NCI-H146 treated with DMSO at 0.1 percent for 48 hours (cell line): ENCODE results near the gene TRAF3IP1.
A peak's percentile ranks its signal among the peaks of the same experiment; 100 is the strongest.

Experiments used
- DNase-seq: peaks from one replicate; lab custom pipeline; 2025; ENCODE audit not compliant: unreplicated experiment; lab: John Stamatoyannopoulos, UW

TRAF3IP1 gene

DNA sequence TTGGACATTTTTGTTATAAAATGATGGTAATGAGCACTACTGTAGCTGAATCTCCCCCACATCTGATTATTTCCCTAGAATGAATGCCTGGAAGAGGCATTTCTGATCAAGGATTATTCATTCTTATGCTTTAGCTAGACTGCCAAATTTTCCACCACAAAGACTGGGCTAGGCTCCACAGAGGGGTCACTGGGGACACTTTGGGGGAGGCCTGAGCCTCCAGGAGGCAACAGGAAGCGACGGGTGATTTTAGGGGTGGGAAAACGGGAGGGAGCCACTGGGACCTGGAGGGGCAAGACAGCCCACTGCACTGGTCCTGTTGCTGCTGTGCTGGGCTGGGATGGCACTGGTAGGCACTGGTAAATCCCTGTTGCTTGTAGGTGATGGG is 104.0 kb downstream of the TRAF3IP1 start:
- no peak for DNase-seq

DNA sequence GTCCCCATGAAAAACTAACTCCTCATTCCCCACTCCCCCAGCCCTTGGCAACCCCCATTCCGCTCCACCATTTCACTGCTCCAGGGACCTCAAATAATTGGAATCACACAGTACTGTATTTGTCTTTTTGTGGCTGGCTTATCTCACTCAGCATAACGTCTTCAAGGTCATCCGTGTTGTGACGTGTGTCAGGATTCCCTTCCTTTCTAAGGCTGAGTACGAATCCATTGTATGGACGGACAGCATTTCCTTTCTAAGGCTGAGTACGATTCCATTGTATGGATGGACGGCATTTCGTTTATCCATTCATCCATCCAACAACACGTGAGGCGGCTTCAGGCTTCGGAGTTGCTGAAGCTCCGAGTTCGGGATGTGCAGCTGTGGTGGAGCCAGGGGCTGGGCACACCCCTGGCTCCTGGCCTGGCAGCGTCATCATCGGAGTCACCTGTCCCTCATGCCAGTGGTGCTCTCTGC is 105.2 kb downstream of the TRAF3IP1 start:
- DNase-seq: no peak

DNA sequence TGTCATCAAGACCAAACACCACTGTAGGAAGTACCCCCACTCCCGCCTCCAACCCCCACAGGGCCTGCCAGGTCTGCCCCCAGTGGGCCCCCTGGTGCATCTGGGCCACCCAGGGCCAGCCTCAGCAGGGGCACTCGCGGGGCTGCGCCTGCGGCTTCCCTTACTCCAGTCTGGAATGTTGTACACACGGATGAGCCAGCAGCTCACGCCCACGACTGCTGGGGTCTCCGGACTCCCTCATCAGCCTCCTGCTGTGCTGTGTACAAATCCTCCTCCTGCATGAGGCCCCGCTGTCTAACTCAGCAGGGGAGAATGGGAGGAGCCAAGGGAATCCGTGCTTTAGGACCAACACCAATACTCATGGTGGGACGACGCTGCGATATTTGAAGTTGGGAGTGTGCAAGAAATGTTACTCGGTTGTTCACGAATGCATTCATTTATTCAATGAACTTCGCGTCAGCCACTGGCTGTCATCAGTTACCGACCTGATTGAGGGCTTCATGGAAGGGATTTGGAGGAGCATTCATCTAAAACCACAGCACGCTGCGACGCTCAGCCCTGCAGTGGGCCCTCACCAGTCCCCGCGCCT is 105.8 kb downstream of the TRAF3IP1 start:
- DNase-seq: peak; percentile 74

DNA sequence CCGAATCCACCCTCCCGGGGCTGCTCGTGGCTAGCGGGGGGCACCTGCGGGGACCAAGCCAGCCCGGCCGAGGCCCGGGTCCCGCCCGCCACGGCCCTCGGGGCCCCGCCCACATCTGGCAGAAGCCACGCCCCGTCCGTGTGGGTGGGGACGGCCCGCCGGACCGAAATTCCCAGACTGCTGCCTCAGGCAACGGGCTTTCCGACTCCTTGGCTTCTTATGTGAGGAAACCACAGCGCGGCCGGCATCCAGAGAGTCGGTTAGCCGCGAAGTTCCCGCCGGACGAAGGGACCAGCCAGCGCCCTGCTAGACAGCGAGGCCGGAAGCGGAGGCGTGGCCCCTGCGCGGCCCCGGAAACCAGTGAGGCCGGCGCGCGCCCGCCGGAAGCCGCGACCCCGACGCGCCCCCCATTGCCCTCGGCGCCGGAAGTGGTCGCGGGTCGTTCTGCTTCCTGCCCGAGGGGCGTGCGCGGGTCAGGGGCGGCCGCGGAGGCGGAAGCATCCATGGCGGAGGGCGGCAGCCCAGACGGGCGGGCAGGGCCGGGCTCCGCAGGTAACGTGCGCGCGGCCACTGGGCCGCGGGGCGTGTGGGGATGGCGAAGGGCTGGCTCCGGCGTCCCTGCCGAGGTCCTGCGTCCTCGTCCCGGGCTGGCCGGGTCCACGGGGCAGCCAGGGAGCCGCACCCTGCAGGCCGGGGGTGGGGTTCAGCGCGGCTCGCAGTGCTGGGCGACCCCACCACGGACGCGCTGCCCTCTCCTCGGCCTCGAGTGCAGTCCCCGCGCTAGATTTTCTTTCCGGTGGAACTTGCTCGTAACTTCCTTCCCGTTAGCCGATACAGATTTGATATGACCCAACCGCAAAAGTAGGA is 106.5 kb downstream of the TRAF3IP1 start, which contains the start of gene ASB1:
ASB1 (plus strand) TSS at position 360 of the 867 bp plus-strand sequence; CDS start at position 504, 144 bp downstream.
- DNase-seq: peak; percentile 66

DNA sequence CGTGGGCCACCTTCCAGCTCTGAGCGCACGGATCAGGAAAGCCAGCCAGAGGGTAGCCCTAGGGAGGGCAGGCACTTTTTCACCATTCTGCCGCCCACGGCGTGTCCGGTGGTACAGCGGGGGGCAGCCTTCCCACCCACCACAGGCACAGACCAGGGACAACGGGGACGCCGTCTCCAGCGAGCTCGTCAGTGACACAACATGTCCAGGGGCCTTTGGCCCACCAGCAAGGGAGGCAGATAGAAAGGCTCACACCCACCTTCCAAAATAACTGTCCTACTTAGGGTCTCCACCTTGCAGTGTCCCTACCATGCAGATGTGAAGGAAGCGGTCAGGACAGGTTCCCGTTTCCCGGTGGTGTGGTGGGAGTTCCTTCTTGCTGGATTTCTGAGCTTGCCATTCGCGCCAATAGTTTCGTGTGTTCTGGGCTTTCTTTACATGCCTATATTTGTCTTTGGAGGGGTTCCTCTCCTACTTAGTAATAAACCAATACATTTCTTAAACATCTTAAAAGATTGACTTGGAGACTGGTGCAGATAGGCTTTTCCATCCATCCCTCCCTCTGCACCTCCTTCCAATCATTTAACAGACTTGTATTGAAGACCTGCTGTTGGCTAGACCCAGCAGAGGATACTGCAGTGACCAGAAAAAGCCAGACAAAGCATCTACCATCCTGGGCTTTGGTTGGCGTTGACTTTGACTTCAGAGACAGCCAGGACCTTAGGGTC is 107.3 kb downstream of the TRAF3IP1 start:
- DNase-seq: no peak

DNA sequence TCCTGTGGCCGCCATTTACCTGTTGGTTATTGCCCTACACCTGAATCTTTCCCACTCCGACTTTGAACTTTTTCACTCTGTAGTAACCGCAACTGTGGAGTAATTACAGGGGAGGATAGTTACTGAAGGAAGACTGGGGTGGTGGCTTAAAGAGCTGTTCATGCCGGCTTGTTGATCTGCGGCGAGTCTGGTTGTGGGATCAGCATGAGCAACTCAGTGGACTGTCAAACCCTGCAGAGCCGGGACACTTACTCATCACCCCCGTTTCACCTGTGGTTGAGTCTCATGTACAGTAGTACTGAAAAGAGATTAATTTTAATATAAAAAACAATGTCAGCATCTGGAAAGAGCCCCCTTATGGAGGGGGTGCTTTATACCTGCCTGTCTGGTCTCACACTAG is 108.5 kb downstream of the TRAF3IP1 start:
- DNase-seq: no peak

DNA sequence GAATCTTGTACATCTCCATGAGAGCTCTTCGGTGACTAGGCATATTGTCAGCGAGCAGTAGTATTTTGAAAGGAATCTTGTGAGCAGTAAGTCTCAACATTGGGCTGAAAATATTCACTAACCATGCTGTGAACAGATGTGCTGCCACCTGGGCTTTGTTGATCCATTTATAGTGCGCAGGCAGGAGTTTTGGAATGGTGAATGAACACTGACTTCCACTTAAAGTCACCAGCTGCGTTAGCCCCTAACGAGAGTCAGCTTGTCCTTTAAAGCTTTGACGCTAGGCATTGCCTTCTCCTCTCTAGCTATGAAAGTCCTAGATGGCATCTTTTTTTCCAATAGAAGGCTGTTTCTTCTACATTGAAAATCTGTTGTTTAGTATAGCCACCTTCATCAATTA is 110.5 kb downstream of the TRAF3IP1 start:
- no peak for DNase-seq

DNA sequence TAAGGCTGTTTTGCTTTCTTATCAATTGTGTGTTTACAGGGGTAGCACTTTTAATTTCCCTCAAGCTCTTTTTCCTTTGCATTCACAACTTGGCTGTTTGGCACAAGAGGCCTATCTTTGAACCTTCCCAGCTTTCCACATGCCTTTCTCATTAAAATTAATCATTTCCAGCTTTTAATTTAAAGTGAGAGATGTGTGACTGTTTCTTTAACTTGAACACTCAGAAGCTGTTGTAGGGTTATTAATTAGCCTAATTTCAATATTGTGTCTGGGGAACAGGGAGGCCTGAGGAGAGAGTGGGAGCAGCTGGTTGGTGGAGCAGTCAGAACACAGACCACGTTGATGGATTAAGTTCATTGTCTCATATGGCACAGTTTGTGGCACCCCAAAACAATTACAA is 111.1 kb downstream of the TRAF3IP1 start:
- no peak for DNase-seq

DNA sequence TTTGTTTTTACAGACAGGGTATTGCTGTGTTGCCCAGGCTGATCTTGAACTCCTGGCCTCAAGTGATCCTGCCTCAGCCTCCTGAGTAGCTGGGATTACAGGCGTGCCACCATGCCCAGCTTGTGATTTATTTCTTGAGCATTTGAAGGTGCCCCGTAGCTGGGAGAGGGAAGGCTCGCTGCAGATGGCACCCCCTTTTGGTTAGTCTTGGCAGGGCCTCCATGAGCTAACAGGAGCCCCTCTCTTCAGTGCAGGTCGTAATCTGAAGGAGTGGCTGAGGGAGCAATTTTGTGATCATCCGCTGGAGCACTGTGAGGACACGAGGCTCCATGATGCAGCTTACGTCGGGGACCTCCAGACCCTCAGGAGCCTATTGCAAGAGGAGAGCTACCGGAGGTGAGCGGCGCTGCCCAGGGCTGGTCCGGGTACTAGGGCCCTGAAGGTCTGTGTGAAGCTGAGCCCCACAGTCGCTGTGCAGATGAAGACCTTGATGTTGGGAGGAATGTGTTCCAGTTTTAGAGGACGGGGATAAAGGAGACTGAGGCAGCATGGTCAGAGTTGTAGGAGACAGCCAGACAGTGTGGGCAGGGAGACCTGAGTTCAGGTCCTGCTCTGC is 113.1 kb downstream of the TRAF3IP1 start:
- DNase-seq: no peak

DNA sequence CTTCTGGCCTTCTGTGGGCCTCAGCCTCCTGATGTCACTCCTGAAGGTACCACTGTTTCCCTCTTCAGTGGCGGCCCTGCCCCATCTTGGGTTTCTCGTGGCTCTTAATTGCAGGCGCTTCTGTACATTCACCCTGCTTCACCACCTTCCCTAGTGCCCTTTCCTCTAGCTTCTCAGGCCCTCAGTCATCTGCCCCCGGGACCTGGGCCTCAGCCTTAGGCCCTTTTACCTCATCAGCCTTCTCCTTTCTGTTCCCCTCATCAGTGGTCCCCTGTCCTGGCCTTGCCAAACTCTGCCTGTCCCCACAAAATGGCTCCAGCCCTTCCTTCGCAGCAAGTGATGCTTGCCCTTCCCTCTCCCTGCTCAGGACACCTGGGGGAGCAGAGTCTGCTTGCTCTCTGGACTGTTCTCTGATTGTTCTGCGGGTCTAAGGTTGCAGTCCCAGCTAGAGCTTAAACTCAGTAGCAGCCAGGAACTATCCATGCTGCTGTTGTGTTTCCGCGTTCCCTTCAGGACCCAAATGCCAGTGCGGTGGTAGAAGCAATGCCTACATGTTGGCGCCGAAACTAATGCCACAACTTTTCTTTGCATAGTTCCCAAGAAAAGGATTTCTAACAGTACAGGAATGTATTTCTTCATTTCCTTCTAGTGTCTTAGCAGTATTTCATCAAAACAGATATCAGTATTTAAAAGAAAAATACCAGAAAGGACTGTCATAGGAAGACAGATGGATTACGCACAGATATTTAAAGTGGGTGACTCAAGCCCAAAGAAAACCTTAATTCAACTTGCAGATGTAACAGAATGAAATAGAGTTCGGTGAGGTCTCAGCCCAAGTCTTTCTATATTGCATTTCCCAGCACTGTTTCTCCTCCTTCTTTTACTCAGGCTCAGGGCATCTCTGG is 113.9 kb downstream of the TRAF3IP1 start:
- DNase-seq: no peak

DNA sequence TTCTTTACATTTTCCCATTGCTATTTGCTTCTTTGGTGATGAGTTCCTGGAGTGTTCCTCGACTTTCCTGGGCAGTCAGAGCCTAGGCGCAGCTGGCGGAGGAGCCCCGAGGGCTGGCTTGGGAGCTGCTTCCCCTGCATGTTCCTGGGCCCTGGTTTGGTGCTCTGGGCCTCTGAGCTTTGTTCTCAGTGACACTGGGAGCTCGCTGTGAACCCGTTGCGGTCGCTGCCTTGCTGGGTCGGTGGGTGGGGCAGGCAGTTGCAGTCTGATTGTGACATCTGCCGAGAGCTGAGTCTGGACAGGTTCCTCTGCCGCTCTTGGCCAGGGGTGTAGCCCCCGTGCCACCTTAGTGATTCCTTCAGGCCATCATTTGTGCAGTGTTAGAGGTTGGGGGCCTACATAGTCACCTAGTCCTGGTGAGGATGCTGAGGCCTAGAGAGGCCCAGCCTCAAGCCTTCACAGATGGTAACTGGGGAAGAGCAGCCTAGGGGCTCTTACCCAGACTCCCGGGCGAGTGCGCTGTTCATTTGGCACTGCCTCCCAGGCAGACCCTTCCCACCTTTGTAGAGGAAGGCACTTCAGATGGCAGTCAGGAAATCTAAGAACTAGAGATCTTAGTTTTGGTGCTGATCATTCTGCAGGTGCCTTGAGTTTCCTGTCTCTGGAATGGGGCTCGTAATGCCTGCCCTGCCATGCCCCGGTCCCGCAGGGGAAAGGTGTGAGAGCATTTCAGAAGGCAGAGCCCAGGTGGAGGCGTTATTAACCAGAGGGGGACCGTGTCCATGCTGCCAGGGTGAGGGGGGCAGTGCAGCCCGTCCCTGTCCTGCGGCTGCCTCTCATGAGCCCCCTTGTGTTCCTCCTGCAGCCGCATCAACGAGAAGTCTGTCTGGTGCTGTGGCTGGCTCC is 114.8 kb downstream of the TRAF3IP1 start:
- DNase-seq: no peak

DNA sequence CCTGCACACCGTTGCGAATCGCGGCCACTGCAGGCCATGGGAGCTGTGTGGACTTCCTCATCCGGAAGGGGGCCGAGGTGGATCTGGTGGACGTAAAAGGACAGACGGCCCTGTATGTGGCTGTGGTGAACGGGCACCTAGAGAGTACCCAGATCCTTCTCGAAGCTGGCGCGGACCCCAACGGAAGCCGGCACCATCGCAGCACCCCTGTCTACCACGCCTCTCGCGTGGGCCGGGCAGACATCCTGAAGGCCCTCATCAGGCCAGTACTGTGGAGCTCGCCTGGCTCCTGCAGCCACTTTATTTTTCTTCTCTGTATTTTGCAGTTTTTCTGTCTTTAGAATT is 115.4 kb downstream of the TRAF3IP1 start:
- DNase-seq: no peak

DNA sequence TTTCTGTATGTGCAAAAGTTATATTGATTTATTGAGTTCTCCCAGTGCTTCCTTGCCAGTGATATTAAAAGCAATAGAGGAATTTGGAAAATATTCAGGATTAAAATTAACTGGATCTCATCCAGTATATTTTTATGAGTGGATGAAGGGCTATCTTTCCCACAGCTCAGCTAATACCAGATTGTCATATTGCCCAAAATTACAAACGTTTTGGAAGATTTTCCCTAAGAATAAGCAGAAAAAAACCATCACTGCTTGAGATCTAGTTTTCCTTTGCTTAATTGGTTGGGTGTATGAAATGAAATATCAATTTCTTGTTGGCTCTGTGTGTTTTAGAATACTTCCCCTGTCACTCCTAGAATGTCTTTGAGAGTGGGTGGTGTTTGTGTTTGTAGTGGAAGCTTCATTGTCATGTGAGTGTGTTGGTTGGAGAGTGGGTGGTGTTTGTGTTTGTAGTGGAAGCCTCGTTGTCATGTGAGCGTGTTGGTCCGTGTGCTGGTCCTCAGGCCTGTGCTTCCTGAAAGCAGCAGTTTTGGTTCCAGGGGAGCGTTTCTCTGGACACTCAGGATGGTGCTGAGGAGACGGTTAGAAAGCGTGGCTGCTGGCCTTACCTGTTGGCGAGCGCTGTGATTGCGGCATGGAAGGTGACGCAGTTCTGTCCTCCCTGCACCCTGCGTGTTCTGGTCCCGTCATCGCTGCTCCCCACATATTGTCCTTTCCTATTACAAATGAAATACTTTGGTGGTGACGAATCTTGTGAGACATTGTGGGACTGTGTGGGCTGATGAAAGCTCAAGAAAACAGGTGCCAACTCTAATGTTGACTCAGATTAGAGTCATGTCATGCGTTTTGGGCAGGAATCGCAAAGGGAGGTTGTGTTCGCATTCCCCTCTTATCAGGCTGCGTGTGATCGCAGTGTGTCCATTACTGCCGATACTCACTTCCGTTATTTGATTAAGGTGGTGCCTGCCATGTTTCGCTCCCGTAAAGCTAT is 118.8 kb downstream of the TRAF3IP1 start:
- no peak for DNase-seq

DNA sequence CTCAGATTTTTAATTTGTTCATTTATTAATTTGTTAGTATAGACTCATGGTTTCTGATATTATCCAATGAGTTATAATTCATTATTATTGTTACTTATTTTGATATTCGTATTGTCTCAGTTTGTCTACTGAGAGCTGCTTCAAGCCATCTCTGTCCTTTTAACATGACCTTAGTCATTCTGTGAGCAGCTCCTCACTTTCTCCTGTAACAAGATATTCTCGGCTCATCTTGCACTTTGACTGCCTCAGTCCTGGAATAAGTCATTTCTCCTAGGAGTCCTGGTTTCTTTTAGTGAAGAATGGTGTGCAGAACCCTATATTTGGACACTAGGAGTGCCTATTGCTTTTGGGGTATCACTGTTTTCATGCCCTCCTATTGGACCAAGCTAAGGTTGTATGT is 119.6 kb downstream of the TRAF3IP1 start:
- no peak for DNase-seq

DNA sequence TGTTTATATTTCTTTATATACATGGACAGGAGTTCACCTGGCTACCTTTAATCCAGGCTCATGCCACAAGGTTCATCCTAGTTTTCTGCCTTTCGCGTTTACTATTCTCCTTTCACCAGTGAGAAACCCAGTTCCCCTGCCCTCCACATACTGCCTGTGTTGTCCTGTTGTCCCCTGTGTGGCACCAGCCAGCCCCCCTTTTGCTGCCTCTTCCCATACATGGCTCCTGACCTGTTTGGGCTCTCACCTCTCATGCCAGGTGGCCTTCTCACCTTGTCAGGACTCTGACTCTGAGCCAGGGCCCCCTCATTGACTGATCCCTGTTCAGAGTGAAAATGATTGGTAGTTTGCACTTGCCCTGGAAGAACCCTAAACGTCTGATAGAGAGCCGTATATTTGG is 120.0 kb downstream of the TRAF3IP1 start:
- no peak for DNase-seq

DNA sequence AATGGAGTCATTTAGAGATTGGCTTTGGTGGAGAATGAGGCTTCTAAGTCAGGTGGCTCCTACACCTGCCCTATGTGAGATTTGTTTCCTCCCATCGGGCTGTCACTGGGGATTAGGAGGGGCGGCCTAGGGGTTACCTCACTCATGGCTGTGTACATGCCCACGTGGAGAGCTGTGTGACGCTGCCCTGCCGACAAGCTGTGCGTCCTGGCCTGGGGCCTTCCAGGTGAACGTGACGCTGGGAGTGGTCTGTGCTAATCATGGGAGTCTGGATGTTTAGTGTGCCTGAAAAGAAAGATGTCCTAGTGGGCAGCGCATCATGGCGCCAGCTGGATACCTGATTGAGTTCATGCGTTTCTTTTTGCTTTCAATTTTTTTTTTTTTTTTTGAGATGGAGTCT is 120.4 kb downstream of the TRAF3IP1 start:
- DNase-seq: no peak

DNA sequence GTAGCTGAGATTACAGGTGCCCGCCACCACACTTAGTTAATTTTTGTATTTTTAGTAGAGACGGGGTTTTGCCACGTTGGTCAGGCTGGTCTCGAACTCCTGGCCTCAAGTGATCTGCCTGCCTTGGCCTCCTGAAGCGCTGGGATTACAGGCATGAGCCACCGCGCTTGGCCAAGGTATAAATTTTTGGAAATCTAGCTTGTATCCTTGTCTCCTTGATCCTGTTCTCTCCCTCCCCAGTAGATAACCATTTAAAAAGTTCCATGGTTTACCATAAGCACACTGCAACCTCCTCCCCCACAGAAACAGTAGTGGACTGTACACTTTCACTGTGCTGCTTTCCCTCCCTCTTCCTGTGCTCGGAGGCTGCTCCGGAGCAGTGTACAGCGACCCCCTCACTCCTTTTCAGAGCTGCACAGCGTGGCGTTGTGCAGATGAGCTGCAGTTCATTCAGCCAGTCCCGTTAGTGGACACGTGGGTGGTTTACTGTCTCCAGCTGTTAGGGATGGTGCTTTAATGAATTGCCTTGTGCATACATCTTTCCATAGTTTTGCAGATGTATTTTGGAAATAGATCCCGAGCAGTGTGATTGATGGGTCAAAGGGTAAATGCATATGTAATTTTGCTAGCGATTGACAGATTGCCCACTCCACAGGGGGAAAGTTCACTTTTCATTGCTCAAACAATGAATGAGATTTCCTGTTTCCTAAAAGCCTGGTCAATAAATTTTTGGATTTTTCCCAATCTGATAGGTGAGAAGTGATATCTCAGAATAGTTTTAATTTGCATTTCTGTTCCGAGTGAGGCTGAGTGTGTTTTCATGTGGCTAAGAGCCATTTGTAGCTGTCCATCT is 121.2 kb downstream of the TRAF3IP1 start:
- DNase-seq: peak; percentile 9
